Colonic mucosa (tissue), 4 donors: ENCODE results near the gene ATF7. TPM values are rescaled to one million over a fixed set of nuclear protein-coding genes. Genes with fewer than 3 reads are reported as not detected.

ENCODE experiments used
- DNase-seq: peaks from one replicate; pipeline ENCODE4 v3.0.0-alpha.2; 2020
- H3K27ac ChIP-seq: fragments of 200-600 bp; one replicate; pipeline ENCODE4 v1.8.0; 2021
- H3K27me3 ChIP-seq: fragments of 200-600 bp; one replicate; pipeline ENCODE4 v1.8.0; 2021
- H3K36me3 ChIP-seq: fragments of 200-600 bp; one replicate; pipeline ENCODE4 v1.8.0; 2021
- H3K4me1 ChIP-seq: fragments of 200-600 bp; one replicate; pipeline ENCODE4 v1.8.0; 2021; ENCODE audit warnings: mild to moderate bottlenecking
- H3K4me3 ChIP-seq: fragments of 200-600 bp; one replicate; pipeline ENCODE4 v1.8.0; 2021
- H3K9ac ChIP-seq, 2 donors: one replicate each; pipeline ENCODE4 v1.7.0; 2013; ENCODE audit warnings: control low read depth in 2 of 2, low read depth in 2 of 2, low read length in 2 of 2
- H3K9me3 ChIP-seq: fragments of 200-600 bp; one replicate; pipeline ENCODE4 v1.8.0; 2021
- CTCF ChIP-seq: fragments of 200-600 bp; IDR thresholded peaks from one replicate; pipeline ENCODE4 v1.8.0; 2022; ENCODE audit warnings: antibody characterized with exemption, mild to moderate bottlenecking
- intact Hi-C: fragments of 100-400 bp; cut with DNase I; formaldehyde crosslinking; loops from one replicate; pipeline ENCODE4 v1.14.1; 2022
- total RNA-seq, 2 donors: library from RNA; stranded (reverse); fragmentation: NEBNext Ultra II Directional in 1 of 2; extraction: Animal tissue kit (Norgen Biotek cat#: 25700) in 1 of 2; gene quantifications; one replicate each; pipeline ENCODE4 v1.2.1, GENCODE V29; 2021
- donor health status: healthy.
- donor health status: DM: no; HTN: no; CAD: no.
- donor health status: DM: no; HTN: no; CAD: no.

ATF7 gene
- total RNA-seq, 2 donors from 2014 or later, result 31.1 to 38.5 TPM

GRCh38 chr12:53623548-53624385 lies 2.4 kb downstream of the ATF7 start:
- TF ChIP-seq CTCF, result no peak
- no peaks in the 10 kb centered on the region for H3K36me3 ChIP-seq
- peak; percentile 50 for DNase-seq
- intact Hi-C loops, result loop anchor here (2.0 kb wide), 1 partner anchor 51 kb away; no protein-coding TSS in a partner anchor
- H3K27ac ChIP-seq, result peak overlapping the region; percentile 67
- H3K9ac ChIP-seq, result peak overlapping the region in 1 of 2 donors; percentile 92
- H3K27me3 ChIP-seq, result no peaks in the 10 kb centered on the region
- peak overlapping the region; percentile 10 for H3K4me3 ChIP-seq
- no peaks in the 10 kb centered on the region for H3K9me3 ChIP-seq
- H3K4me1 ChIP-seq, result peaks cover 5% of the 10 kb centered on the region

GRCh38 chr12:53622724-53623123 lies 3.5 kb downstream of the ATF7 start:
- peaks cover 11% of the 10 kb centered on the region for H3K4me1 ChIP-seq
- no peaks in the 10 kb centered on the region for H3K9me3 ChIP-seq
- intact Hi-C loops, result no loop called here
- no peak for TF ChIP-seq CTCF
- no peaks in the 10 kb centered on the region for H3K27me3 ChIP-seq
- no peaks in the 10 kb centered on the region for H3K36me3 ChIP-seq
- H3K27ac ChIP-seq, result no peak overlapping the region
- no peak overlapping the region for H3K9ac ChIP-seq
- H3K4me3 ChIP-seq, result no peak overlapping the region
- no peak for DNase-seq

- Histone ChIP-seq H3K4me1 (peaks cover 6% of the 10 kb centered on the region), H3K27ac (peak overlapping the region; percentile 8), H3K27me3 (no peaks in the 10 kb centered on the region), H3K9ac (no peak overlapping the region), H3K9me3 (no peaks in the 10 kb centered on the region), H3K36me3 (peaks cover 7% of the 10 kb centered on the region), H3K4me3 (peak overlapping the region; percentile 4)
- no peak for TF ChIP-seq CTCF
- intact Hi-C loops, result no loop called here
- DNase-seq, result no peak
These were observed 7.9 kb downstream of the ATF7 start for GRCh38 chr12:53618275-53618674.

GRCh38 chr12:53617700-53618099 lies 8.5 kb downstream of the ATF7 start:
- no peak overlapping the region for H3K9ac ChIP-seq
- intact Hi-C loops, result no loop called here
- peaks cover 7% of the 10 kb centered on the region for H3K36me3 ChIP-seq
- H3K9me3 ChIP-seq, result no peaks in the 10 kb centered on the region
- DNase-seq, result no peak
- H3K27me3 ChIP-seq, result no peaks in the 10 kb centered on the region
- H3K4me1 ChIP-seq, result peaks cover 6% of the 10 kb centered on the region
- peak overlapping the region; percentile 8 for H3K27ac ChIP-seq
- TF ChIP-seq CTCF, result no peak
- no peak overlapping the region for H3K4me3 ChIP-seq

- no peak overlapping the region for H3K9ac ChIP-seq
- peaks cover 7% of the 10 kb centered on the region for H3K36me3 ChIP-seq
- H3K9me3 ChIP-seq, result no peaks in the 10 kb centered on the region
- no peak for TF ChIP-seq CTCF
- intact Hi-C loops, result no loop called here
- H3K4me3 ChIP-seq, result no peak overlapping the region
- H3K27me3 ChIP-seq, result no peaks in the 10 kb centered on the region
- no peak overlapping the region for H3K27ac ChIP-seq
- peaks cover 6% of the 10 kb centered on the region for H3K4me1 ChIP-seq
- no peak for DNase-seq
These were observed 9.2 kb downstream of the ATF7 start for GRCh38 chr12:53616950-53617349.
